Suppressor macrophage treated with lipopolysaccharide for 1 hour (primary cell): Measurements from ENCODE around the gene ARHGEF19.
A peak's percentile ranks its signal among the peaks of the same experiment; 100 is the strongest.
"Not testable (repeated sequence)": the region's sequence is repeated elsewhere in the genome, so short reads cannot be mapped to it uniquely, and the experiment has no call there.

ENCODE experiments used
- DNase-seq, 3 donors: peaks; one replicate each; pipeline ENCODE4 v3.0.0-alpha.2; 2020 to 2022

Gene ARHGEF19

GRCh38 chr1:16178596-16179497, 33.6 kb downstream of the ARHGEF19 start:
- no peak for DNase-seq

- no peak for DNase-seq
Observed at GRCh38 chr1:16177306-16177705, 35.1 kb downstream of the ARHGEF19 start.

GRCh38 chr1:16176653-16177052, 35.8 kb downstream of the ARHGEF19 start:
- no peak for DNase-seq

GRCh38 chr1:16175610-16176553, 36.6 kb downstream of the ARHGEF19 start:
- peak; percentile 46 to 61 (median 50) for DNase-seq

- DNase-seq = no peak
Observed at GRCh38 chr1:16174886-16175598, 37.4 kb downstream of the ARHGEF19 start.

GRCh38 chr1:16174261-16174868, 38.1 kb downstream of the ARHGEF19 start:
- DNase-seq = no peak

- peak; percentile 34 to 48 (median 38) for DNase-seq
Observed at GRCh38 chr1:16173447-16174260, 38.8 kb downstream of the ARHGEF19 start.

- peak; percentile 79 to 88 (median 85) for DNase-seq
Observed at GRCh38 chr1:16172964-16173446, 39.4 kb downstream of the ARHGEF19 start.

- DNase-seq = no peak
Observed at GRCh38 chr1:16172218-16172830, 40.1 kb downstream of the ARHGEF19 start.

- no peak for DNase-seq
Observed at GRCh38 chr1:16171314-16172151, 40.9 kb downstream of the ARHGEF19 start.

- no peak for DNase-seq
Observed at GRCh38 chr1:16170283-16170673, 42.2 kb downstream of the ARHGEF19 start.

- DNase-seq = no peak
Observed at GRCh38 chr1:16168622-16169360, 43.7 kb downstream of the ARHGEF19 start.

- DNase-seq = not testable (repeated sequence)
Observed at GRCh38 chr1:16168144-16168495, 44.3 kb downstream of the ARHGEF19 start.

- peak in 2 of 3 donors; percentile 21 to 50 for DNase-seq
Observed at GRCh38 chr1:16167331-16168143, 44.9 kb downstream of the ARHGEF19 start.

- no peak for DNase-seq
Observed at GRCh38 chr1:16166117-16166516, 46.3 kb downstream of the ARHGEF19 start.

GRCh38 chr1:16165548-16165947, 46.9 kb downstream of the ARHGEF19 start:
- DNase-seq = no peak

- no peak for DNase-seq
Observed at GRCh38 chr1:16165073-16165364, 47.4 kb downstream of the ARHGEF19 start.
